Measurements from ENCODE around the gene DENND4A.

Gene DENND4A

GRCh38 chr15:65610871-65611718 is 181.0 kb downstream of the DENND4A start, which contains the start of gene INTS14 (continued):
- TF ChIP-seq KLF8 (tag by site-specific recombination; IDR thresholded peaks at IDR 0.05): peak; percentile 100
- TF ChIP-seq ZEB2 (tag by site-specific recombination; IDR thresholded peaks at IDR 0.05): peak; percentile 99
- peak; percentile 90 for TF ChIP-seq KLF9 (tag by site-specific recombination; IDR thresholded peaks at IDR 0.05; ENCODE audit: low read depth)
- TF ChIP-seq ZSCAN16 (tag by site-specific recombination; IDR thresholded peaks at IDR 0.05): peak; percentile 83; the same call in 1 of the 2 replicates
- no peak for TF ChIP-seq ZNF211 (tag by site-specific recombination; IDR thresholded peaks at IDR 0.05; ENCODE audit: low read depth)
- TF ChIP-seq ZNF76 (tag by site-specific recombination; IDR thresholded peaks at IDR 0.05; ENCODE audit: borderline replicate concordance, low read depth): peak; percentile 91
- TF ChIP-seq HOXD13 (CRISPR knock-in tag; IDR thresholded peaks at IDR 0.05; ENCODE audit: borderline replicate concordance): 0 out of 2 replicates have a peak, but pooled peaks have one; percentile 16
- no peak for TF ChIP-seq ZNF132 (tag by site-specific recombination; IDR thresholded peaks at IDR 0.05; ENCODE audit: borderline replicate concordance)
- TF ChIP-seq ZNF24 (tag by site-specific recombination; IDR thresholded peaks at IDR 0.05): peak; percentile 98
- TF ChIP-seq ZNF707 (tag by site-specific recombination; IDR thresholded peaks at IDR 0.05): no peak
- peak; percentile 100 for TF ChIP-seq ZNF501 (tag by site-specific recombination; IDR thresholded peaks at IDR 0.05)
- peak; percentile 75; the same call in 1 of the 2 replicates for TF ChIP-seq ZNF18 (tag by site-specific recombination; IDR thresholded peaks at IDR 0.05)
- 0 out of 2 replicates have a peak, but pooled peaks have one; percentile 64 for TF ChIP-seq PRDM2 (tag by site-specific recombination; IDR thresholded peaks at IDR 0.05; ENCODE audit: borderline replicate concordance)
- peak; percentile 38 for TF ChIP-seq ZNF513 (tag by site-specific recombination; IDR thresholded peaks at IDR 0.05)
- TF ChIP-seq ATF2 (tag by site-specific recombination; IDR thresholded peaks at IDR 0.05; ENCODE audit: low read depth): no peak
- TF ChIP-seq ZNF792 (tag by site-specific recombination; IDR thresholded peaks at IDR 0.05): peak; percentile 92
- TF ChIP-seq ZNF48 (tag by site-specific recombination; IDR thresholded peaks at IDR 0.05): no peak
- TF ChIP-seq ZNF140 (tag by site-specific recombination; IDR thresholded peaks at IDR 0.05): no peak
- no peak for TF ChIP-seq SETDB1 (IDR thresholded peaks at IDR 0.05; ENCODE audit: insufficient read length, low read length)
- peak; percentile 95; the same call in 1 of the 2 replicates for TF ChIP-seq ZSCAN18 (tag by site-specific recombination; IDR thresholded peaks at IDR 0.05)
- no peak; the same call in 1 of the 2 replicates for TF ChIP-seq ZNF704 (tag by site-specific recombination; IDR thresholded peaks at IDR 0.05)
- peak; percentile 99 for TF ChIP-seq ZNF2 (tag by site-specific recombination; IDR thresholded peaks at IDR 0.05)
- TF ChIP-seq ZNF777 (tag by site-specific recombination; IDR thresholded peaks at IDR 0.05; ENCODE audit: borderline replicate concordance): peak; percentile 91
- TF ChIP-seq PRDM1 (tag by site-specific recombination; IDR thresholded peaks at IDR 0.05): peak; percentile 91

Data from HEK293 (cell line).